K562 (cell line): ENCODE measurements around the gene GAB1. TPM values are rescaled to one million over a fixed set of nuclear protein-coding genes. Genes with fewer than 3 reads are reported as not detected.

Experiments used
- ATF1 ChIP-seq, 2 experiments: fragments of 450-650 bp in 1 of 2; IDR thresholded peaks; 2 replicates each; pipeline ENCODE4 v1.6.1; 2016; ENCODE audit warnings: missing compliant biosample characterization in 1 of 2, missing genetic modification characterization in 1 of 2
- KDM4B ChIP-seq, 2 experiments: fragments of 450-650 bp in 1 of 2; sonication (generic) in 1 of 2; IDR thresholded peaks; 2 replicates each; pipeline ENCODE4 v1.6.1; 2016 to 2017; ENCODE audit warnings: borderline replicate concordance in 2 of 2, antibody characterized with exemption in 1 of 2, low read depth in 1 of 2, mild to moderate bottlenecking in 1 of 2
- LEF1 ChIP-seq: fragments of 450-650 bp; IDR thresholded peaks from 2 replicates; pipeline ENCODE4 v1.6.1; 2016; ENCODE audit warnings: mild to moderate bottlenecking
- MAFK ChIP-seq: IDR thresholded peaks from 2 replicates; pipeline ENCODE4 v1.6.1; 2011; ENCODE audit warnings: low read length, improper control_type of control experiment
- SPI1 ChIP-seq: IDR thresholded peaks from 2 replicates; pipeline ENCODE4 v1.6.1; 2011; ENCODE audit warnings: low read depth, low read length, control low read depth, borderline replicate concordance
- TCF3 ChIP-seq: sonication (generic); formaldehyde crosslinking; IDR thresholded peaks from 2 replicates; pipeline ENCODE4 v1.4.0; 2020; ENCODE audit warnings: mild to moderate bottlenecking, missing genetic modification reagents
- ZBTB1 ChIP-seq: sonication (generic); formaldehyde crosslinking; IDR thresholded peaks from 2 replicates; pipeline ENCODE4 v1.8.1; 2023; ENCODE audit warnings: missing genetic modification reagents, low read depth, mild to moderate bottlenecking, borderline replicate concordance
- ZNF121 ChIP-seq: sonication (generic); formaldehyde crosslinking; conservative IDR thresholded peaks from 2 replicates; pipeline ENCODE4 v1.8.0; 2022; ENCODE audit warnings: missing genetic modification reagents
- ZNF41 ChIP-seq: fragments of 250-450 bp; sonication (Bioruptor Pico); conservative IDR thresholded peaks from 2 replicates; pipeline ENCODE4 v1.4.0; 2020; ENCODE audit warnings: mild to moderate bottlenecking
- polyA plus RNA-seq, 8 experiments: library from polyadenylated mRNA; depleted of rRNA in 4 of 8; stranded (reverse) in 5 of 8; unstranded in 3 of 8; fragments of >200 nt; fragmentation: Nextera tagmentation in 2 of 8; fragmentation: Illumina TruSeq in 1 of 8; extraction: Ambion mirVana in 2 of 8; extraction: Trizol in 1 of 8; gene quantifications; 2 replicates each; pipeline versions ENCODE4 v1.2.1 to v1.2.3, GENCODE V29; 2011 to 2014; ENCODE audit warnings: inconsistent platforms in 1 of 8, missing spikeins in 1 of 8
- total RNA-seq, 7 experiments: library from RNA; depleted of rRNA in 6 of 7; stranded (reverse); fragments of >200 nt in 6 of 7; fragmentation: Illumina TruSeq in 2 of 7; extraction: Trizol in 2 of 7; gene quantifications; 2 replicates each; pipeline versions ENCODE4 v1.2.1 to v1.2.3, GENCODE V29; 2011 to 2021; ENCODE audit warnings: low replicate concordance in 1 of 7
- TF ChIP-seq, protein P1 (sequence below): fragments of 450-650 bp; formaldehyde crosslinking; IDR thresholded peaks from 2 replicates; pipeline ENCODE4 v1.4.0; 2022; ENCODE audit warnings: mild to moderate bottlenecking, moderate library complexity
- TF ChIP-seq, protein P2 (sequence below): sonication (generic); formaldehyde crosslinking; IDR thresholded peaks from 2 replicates; pipeline ENCODE4 v1.8.0; 2022; ENCODE audit warnings: mild to moderate bottlenecking, missing genetic modification reagents

GAB1 gene
- total and polyA plus RNA-seq, 9 of the 15 experiments (the other 6 are each of a cell fraction or from before 2014, with no cell fraction given): 1.3 to 14.6 (median 7.5) TPM

DNA sequence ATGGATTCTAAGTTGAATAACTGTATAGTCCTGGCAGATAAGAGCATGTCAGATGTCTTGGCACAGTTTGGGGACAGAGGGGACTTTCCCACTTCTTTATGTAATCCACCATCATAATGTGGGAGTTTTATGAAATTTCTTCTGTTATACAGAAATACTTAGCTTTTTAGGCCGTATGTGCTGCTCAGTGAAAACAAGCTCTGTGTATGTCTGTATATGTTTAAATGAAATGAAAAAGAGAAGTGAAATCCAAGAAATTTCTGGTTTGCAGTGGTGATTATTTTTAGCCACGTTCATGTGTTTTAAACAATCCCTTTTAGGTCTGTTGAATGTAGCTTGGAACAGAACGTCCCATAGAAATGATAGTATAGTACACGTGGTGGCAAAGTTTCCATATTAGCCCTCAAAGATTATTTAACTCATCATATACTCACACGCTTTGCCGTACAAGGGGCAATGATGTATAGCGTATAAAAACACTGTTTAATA is 41.0 kb downstream of the GAB1 start (continued):
- TF ChIP-seq, protein P1, sequence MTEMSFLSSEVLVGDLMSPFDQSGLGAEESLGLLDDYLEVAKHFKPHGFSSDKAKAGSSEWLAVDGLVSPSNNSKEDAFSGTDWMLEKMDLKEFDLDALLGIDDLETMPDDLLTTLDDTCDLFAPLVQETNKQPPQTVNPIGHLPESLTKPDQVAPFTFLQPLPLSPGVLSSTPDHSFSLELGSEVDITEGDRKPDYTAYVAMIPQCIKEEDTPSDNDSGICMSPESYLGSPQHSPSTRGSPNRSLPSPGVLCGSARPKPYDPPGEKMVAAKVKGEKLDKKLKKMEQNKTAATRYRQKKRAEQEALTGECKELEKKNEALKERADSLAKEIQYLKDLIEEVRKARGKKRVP (CRISPR knock-in tag): no peak
- TF ChIP-seq, protein P2, sequence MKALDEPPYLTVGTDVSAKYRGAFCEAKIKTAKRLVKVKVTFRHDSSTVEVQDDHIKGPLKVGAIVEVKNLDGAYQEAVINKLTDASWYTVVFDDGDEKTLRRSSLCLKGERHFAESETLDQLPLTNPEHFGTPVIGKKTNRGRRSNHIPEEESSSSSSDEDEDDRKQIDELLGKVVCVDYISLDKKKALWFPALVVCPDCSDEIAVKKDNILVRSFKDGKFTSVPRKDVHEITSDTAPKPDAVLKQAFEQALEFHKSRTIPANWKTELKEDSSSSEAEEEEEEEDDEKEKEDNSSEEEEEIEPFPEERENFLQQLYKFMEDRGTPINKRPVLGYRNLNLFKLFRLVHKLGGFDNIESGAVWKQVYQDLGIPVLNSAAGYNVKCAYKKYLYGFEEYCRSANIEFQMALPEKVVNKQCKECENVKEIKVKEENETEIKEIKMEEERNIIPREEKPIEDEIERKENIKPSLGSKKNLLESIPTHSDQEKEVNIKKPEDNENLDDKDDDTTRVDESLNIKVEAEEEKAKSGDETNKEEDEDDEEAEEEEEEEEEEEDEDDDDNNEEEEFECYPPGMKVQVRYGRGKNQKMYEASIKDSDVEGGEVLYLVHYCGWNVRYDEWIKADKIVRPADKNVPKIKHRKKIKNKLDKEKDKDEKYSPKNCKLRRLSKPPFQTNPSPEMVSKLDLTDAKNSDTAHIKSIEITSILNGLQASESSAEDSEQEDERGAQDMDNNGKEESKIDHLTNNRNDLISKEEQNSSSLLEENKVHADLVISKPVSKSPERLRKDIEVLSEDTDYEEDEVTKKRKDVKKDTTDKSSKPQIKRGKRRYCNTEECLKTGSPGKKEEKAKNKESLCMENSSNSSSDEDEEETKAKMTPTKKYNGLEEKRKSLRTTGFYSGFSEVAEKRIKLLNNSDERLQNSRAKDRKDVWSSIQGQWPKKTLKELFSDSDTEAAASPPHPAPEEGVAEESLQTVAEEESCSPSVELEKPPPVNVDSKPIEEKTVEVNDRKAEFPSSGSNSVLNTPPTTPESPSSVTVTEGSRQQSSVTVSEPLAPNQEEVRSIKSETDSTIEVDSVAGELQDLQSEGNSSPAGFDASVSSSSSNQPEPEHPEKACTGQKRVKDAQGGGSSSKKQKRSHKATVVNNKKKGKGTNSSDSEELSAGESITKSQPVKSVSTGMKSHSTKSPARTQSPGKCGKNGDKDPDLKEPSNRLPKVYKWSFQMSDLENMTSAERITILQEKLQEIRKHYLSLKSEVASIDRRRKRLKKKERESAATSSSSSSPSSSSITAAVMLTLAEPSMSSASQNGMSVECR (CRISPR knock-in tag): no peak
- TF ChIP-seq ZNF41 (CRISPR knock-in tag) (no peak), LEF1 (no peak), KDM4B (IDR thresholded peaks at IDR 0.05; ENCODE audit: borderline replicate concordance in 2 of 2, low read depth in 1 of 2) (no peak), SPI1 (no peak), ZBTB1 (CRISPR knock-in tag) (no peak), TCF3 (no peak), MAFK (no peak), ATF1 (CRISPR knock-in tag; IDR thresholded peaks at IDR 0.05) (no peak), ATF1 (tag; IDR thresholded peaks at IDR 0.05) (no peak), ZNF121 (CRISPR knock-in tag) (no peak)
